ENCODE results near the gene NIPAL1.

GRCh38 chr4:48021100-48021499, 4.5 kb downstream of the NIPAL1 start:
- TF ChIP-seq, protein P1, sequence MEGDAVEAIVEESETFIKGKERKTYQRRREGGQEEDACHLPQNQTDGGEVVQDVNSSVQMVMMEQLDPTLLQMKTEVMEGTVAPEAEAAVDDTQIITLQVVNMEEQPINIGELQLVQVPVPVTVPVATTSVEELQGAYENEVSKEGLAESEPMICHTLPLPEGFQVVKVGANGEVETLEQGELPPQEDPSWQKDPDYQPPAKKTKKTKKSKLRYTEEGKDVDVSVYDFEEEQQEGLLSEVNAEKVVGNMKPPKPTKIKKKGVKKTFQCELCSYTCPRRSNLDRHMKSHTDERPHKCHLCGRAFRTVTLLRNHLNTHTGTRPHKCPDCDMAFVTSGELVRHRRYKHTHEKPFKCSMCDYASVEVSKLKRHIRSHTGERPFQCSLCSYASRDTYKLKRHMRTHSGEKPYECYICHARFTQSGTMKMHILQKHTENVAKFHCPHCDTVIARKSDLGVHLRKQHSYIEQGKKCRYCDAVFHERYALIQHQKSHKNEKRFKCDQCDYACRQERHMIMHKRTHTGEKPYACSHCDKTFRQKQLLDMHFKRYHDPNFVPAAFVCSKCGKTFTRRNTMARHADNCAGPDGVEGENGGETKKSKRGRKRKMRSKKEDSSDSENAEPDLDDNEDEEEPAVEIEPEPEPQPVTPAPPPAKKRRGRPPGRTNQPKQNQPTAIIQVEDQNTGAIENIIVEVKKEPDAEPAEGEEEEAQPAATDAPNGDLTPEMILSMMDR (IDR thresholded peaks at IDR 0.05) = no peak
- TF ChIP-seq POLR2A (IDR thresholded peaks at IDR 0.05) = no peak

Measured in esophagus squamous epithelium (tissue), 4 donors.